Cardiac muscle cell (in vitro differentiated cells and primary cell): Measurements from ENCODE around the gene ARMC9. TPM values are rescaled to one million over a fixed set of nuclear protein-coding genes. Genes with fewer than 3 reads are reported as not detected.

ENCODE experiments used
- DNase-seq, 2 donors: peaks; one replicate each; pipeline versions ENCODE4 v3.0.0 to v3.0.0-alpha.2; 2010 to 2017; ENCODE audit warnings: low read depth in 1 of 2, low spot score in 1 of 2
- H3K27ac ChIP-seq: fragments of 200-600 bp; sonication (generic); 2 replicates; pipeline ENCODE4 v1.5.1; 2016
- H3K27me3 ChIP-seq: fragments of 200-600 bp; sonication (generic); 2 replicates; pipeline ENCODE4 v1.6.0; 2016; ENCODE audit warnings: control low read depth
- H3K36me3 ChIP-seq: fragments of 200-600 bp; sonication (generic); 2 replicates; pipeline ENCODE4 v1.5.1; 2016; ENCODE audit warnings: control low read depth
- H3K4me1 ChIP-seq: fragments of 200-600 bp; sonication (generic); 2 replicates; pipeline ENCODE4 v1.8.1; 2017; ENCODE audit warnings: low read depth, mild to moderate bottlenecking, mixed run types
- H3K4me3 ChIP-seq: fragments of 200-600 bp; sonication (generic); 2 replicates; pipeline ENCODE4 v1.5.1; 2016; ENCODE audit warnings: mild to moderate bottlenecking
- H3K9me3 ChIP-seq: fragments of 200-600 bp; sonication (generic); 2 replicates; pipeline ENCODE4 v1.5.1; 2017; ENCODE audit warnings: low read depth, mild to moderate bottlenecking, control low read depth
- polyA plus RNA-seq: library from polyadenylated mRNA; unstranded; fragments of >200 nt; fragmentation: Nextera tagmentation; extraction: Ambion mirVana; gene quantifications from 2 replicates; pipeline ENCODE4 v1.2.1, GENCODE V29; 2016
- total RNA-seq: library from RNA; depleted of rRNA; stranded (reverse); fragments of >200 nt; gene quantifications from 2 replicates; pipeline ENCODE4 v1.2.3, GENCODE V29; 2016
- TF ChIP-seq, protein P1 (sequence below): IDR thresholded peaks from 2 replicates; pipeline ENCODE4 v1.5.1; 2012; ENCODE audit warnings: low read depth, mild to moderate bottlenecking, low read length

ARMC9 gene, protein sequence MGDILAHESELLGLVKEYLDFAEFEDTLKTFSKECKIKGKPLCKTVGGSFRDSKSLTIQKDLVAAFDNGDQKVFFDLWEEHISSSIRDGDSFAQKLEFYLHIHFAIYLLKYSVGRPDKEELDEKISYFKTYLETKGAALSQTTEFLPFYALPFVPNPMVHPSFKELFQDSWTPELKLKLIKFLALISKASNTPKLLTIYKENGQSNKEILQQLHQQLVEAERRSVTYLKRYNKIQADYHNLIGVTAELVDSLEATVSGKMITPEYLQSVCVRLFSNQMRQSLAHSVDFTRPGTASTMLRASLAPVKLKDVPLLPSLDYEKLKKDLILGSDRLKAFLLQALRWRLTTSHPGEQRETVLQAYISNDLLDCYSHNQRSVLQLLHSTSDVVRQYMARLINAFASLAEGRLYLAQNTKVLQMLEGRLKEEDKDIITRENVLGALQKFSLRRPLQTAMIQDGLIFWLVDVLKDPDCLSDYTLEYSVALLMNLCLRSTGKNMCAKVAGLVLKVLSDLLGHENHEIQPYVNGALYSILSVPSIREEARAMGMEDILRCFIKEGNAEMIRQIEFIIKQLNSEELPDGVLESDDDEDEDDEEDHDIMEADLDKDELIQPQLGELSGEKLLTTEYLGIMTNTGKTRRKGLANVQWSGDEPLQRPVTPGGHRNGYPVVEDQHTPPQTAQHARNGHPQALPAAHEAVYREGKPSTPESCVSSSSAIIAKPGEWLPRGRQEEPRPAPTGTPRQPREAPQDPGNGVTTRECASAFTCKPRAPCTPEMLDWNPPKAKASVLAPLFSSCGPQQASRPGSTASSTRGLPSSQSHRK
- 18.3 and 27.4 TPM in 2 replicates for total RNA-seq
- polyA plus RNA-seq: 29.3 and 30.0 TPM in 2 replicates

DNA sequence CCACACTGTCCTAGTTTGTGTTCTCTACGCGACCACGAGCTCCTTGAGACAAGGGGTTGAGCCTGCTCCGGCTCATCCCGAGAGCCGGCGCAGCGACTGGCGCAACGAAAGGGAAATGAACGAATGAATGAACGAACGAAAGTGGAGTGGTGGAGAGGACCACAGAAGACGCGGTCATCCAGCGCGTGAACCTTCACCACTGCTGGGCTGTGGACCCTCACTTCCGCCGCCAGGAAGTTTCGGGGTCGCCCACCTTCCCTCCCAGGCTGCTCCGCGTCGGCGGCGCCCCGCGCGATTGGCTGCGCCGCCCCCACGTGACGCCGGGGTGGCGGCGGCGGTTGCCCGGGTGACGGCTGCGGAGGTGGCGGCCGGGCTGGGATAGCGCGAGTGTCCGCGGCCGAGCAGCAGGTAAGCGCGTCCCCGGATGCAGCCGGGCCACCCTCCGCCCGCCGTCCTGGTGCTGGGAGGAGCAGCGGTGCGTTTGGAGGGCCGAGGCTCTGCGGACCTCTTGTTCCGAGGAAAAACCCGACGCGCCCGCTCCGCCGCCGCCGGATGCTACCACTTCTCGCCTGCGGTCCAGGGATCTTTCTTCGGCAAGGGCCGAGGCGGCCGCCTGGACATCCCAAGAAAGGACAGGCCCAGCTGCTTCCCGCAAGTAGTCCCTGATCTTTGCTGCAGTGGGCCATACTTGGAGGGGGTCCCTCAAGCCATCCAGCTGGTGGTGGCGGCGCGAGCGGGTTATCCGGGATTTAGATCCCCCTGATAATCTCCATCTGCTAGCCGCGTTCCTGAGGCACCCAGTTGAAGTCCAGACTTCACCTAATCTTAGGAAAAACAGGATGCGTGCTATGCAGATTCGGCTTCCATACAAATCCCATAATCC is at the start of gene ARMC9:
ARMC9 (plus strand) TSS at position 341 of the 883 bp plus-strand sequence. CDS start 7,608 bp downstream, outside the sequence.
- H3K4me3 ChIP-seq: peak within 1 kb of the TSS; percentile 82

DNA sequence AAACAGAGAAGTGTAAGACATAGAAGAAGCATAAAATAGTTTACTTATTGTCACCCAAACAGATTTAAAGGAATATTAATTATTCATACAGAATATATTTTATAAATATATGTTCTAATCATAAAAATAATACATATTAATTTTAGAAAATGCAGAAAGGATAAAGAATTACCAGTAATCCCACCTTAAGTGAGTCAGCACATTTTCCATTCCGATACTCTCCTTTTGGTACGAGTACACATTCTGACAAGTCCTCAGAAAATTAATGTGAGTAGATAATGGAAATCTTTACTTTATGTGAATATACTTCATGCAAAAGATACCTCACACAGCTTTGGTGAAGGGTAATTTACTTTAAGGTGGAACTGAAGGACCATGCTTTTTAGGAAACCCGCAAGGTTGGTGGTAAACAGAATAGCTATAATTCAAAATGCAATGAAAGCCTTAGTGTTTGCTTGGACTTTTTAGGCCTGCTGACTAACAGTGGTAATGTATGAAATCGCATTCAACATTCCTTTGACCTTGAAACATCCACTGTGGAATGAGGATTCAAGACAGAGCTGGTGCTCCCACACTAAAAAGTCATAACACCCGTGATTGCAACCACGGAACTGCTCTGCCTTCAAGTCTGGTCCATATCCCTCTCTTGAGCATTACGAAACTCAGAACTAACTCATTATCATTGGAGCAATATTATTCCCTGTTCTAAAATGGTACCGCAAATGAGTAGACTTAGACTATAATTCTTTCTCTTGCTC is 45.5 kb upstream of the ARMC9 start:
- H3K27ac ChIP-seq: peak overlapping the region; percentile 58
- no peaks in the 10 kb centered on the region for H3K4me1 ChIP-seq
- no peaks in the 10 kb centered on the region for H3K27me3 ChIP-seq
- DNase-seq: peak in 1 of 2 donors; percentile 49
- no peaks in the 10 kb centered on the region for H3K9me3 ChIP-seq
- peaks cover 44% of the 10 kb centered on the region for H3K36me3 ChIP-seq
- TF ChIP-seq, protein P1, sequence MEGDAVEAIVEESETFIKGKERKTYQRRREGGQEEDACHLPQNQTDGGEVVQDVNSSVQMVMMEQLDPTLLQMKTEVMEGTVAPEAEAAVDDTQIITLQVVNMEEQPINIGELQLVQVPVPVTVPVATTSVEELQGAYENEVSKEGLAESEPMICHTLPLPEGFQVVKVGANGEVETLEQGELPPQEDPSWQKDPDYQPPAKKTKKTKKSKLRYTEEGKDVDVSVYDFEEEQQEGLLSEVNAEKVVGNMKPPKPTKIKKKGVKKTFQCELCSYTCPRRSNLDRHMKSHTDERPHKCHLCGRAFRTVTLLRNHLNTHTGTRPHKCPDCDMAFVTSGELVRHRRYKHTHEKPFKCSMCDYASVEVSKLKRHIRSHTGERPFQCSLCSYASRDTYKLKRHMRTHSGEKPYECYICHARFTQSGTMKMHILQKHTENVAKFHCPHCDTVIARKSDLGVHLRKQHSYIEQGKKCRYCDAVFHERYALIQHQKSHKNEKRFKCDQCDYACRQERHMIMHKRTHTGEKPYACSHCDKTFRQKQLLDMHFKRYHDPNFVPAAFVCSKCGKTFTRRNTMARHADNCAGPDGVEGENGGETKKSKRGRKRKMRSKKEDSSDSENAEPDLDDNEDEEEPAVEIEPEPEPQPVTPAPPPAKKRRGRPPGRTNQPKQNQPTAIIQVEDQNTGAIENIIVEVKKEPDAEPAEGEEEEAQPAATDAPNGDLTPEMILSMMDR: no peak
- H3K4me3 ChIP-seq: no peak overlapping the region

More for the DNA sequence above, at the start of gene ARMC9:
- Histone ChIP-seq H3K9me3 (no peaks in the 10 kb centered on the region), H3K36me3 (no peaks in the 10 kb centered on the region), H3K27ac (peak within 1 kb of the TSS; percentile 46), H3K27me3 (no peaks in the 10 kb centered on the region), H3K4me1 (peaks cover 7% of the 10 kb centered on the region)
- TF ChIP-seq, protein P1: no peak
- DNase-seq: peak; percentile 69 to 89

DNA sequence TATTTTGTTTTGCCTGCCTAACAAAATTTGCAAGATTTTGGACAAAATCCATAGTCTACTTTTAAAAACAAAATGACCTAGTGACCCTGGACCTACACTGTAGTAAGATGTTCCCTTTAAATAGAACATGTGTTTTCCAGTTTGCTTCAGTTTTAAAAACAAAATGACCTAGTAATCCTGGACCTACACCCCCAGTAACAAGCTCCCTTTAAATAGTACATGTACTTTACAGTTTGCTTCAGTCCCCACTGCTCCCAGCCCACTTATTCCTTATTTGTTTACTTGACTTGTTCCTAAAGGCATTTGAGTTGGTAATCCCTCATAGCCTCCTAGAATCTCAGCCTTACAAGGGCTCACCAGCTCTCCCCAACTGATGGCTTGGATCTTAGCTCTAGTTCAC is 39.1 kb upstream of the ARMC9 start:
- H3K9me3 ChIP-seq: no peaks in the 10 kb centered on the region
- no peak overlapping the region for H3K4me3 ChIP-seq
- H3K36me3 ChIP-seq: peaks cover 31% of the 10 kb centered on the region
- H3K4me1 ChIP-seq: no peaks in the 10 kb centered on the region
- TF ChIP-seq, protein P1: no peak
- no peak overlapping the region for H3K27ac ChIP-seq
- no peaks in the 10 kb centered on the region for H3K27me3 ChIP-seq
- peak in 1 of 2 donors; percentile 2 for DNase-seq

DNA sequence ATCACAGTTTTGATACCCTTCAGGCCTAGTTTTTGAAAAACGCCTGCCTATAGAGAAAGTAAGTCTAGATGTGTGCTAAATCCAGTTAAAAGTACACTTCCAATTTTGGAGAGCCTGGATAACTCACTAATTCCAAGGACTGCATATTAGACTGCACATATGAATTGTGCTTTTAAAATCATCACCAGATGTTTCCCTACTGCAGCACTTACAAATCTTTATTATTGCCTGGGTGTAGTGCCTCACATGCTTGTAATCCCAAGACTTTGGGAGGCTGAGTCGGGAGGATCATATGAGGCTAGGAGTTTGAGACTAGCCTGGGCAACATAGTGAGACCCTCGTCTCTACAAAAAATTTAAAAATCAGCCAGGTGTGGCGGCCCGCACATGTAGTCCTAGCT is 37.7 kb upstream of the ARMC9 start:
- no peak for DNase-seq
- no peak overlapping the region for H3K27ac ChIP-seq
- no peaks in the 10 kb centered on the region for H3K9me3 ChIP-seq
- H3K36me3 ChIP-seq: peaks cover 23% of the 10 kb centered on the region
- TF ChIP-seq, protein P1: no peak
- H3K4me1 ChIP-seq: no peaks in the 10 kb centered on the region
- no peak overlapping the region for H3K4me3 ChIP-seq
- H3K27me3 ChIP-seq: no peaks in the 10 kb centered on the region
